GM13977 (cell line): ENCODE results near the gene CTIF.

Source experiments
- DNase-seq: peaks from one replicate; pipeline ENCODE4 v3.0.0; 2012; ENCODE audit warnings: low spot score
- CTCF ChIP-seq: IDR thresholded peaks from 2 replicates; pipeline ENCODE4 v1.5.1; 2012; ENCODE audit warnings: mild to moderate bottlenecking, control low read depth; ENCODE audit not compliant: insufficient read depth; ENCODE audit errors: extremely low read depth, missing control alignments
- in situ Hi-C: fragments of 300-500 bp; cut with MboI; formaldehyde crosslinking; loops from one replicate; pipeline ENCODE4 v1.12.0; 2022; ENCODE audit warnings: low sequenced_read_pairs, low pct_unique_long_range_greater_than_20kb, mixed read lengths, inconsistent platforms; ENCODE audit not compliant: unreplicated experiment

CTIF gene

GRCh38 chr18:48769006-48769636, 230.3 kb downstream of the CTIF start:
- TF ChIP-seq CTCF: peak; percentile 0
- in situ Hi-C loops: no loop called here
- DNase-seq: no peak

- DNase-seq: no peak
- in situ Hi-C loops: no loop called here
- TF ChIP-seq CTCF: no peak
Observed at GRCh38 chr18:48770243-48770642, 231.4 kb downstream of the CTIF start.

GRCh38 chr18:48771641-48772375, 233.0 kb downstream of the CTIF start:
- DNase-seq: no peak
- no peak for TF ChIP-seq CTCF
- in situ Hi-C loops: no loop called here

- in situ Hi-C loops: no loop called here
- no peak for TF ChIP-seq CTCF
- DNase-seq: no peak
Observed at GRCh38 chr18:48772457-48772856, 233.6 kb downstream of the CTIF start.

GRCh38 chr18:48773821-48774220, 235.0 kb downstream of the CTIF start:
- no peak for TF ChIP-seq CTCF
- no peak for DNase-seq
- in situ Hi-C loops: no loop called here

- in situ Hi-C loops: no loop called here
Observed at GRCh38 chr18:48774941-48775340, 236.1 kb downstream of the CTIF start.

More at GRCh38 chr18:48774941-48775340, 236.1 kb downstream of the CTIF start:
- no peak for TF ChIP-seq CTCF
- DNase-seq: no peak
